Stimulated activated CD4-positive, alpha-beta T cell treated with anti-CD3 and anti-CD28 coated beads, Interleukin-15, amount 100 ng/mL, for 48 hours (primary cell): ENCODE results near the gene DOCK2.
"Not testable (repeated sequence)": the region's sequence is repeated elsewhere in the genome, so short reads cannot be mapped to it uniquely, and the experiment has no call there.

ENCODE experiments used
- DNase-seq, 2 donors: peaks; one replicate each; pipeline ENCODE4 v3.0.0-alpha.2; 2020; ENCODE audit warnings: low read depth in 2 of 2

The DOCK2 gene

GRCh38 chr5:169817031-169817430 is 180.0 kb downstream of the DOCK2 start:
- no peak for DNase-seq

- no peak for DNase-seq
These were observed 189.5 kb downstream of the DOCK2 start for GRCh38 chr5:169826618-169827017.

GRCh38 chr5:169827769-169828168 is 190.7 kb downstream of the DOCK2 start:
- DNase-seq, result no peak

- no peak for DNase-seq
These were observed 191.3 kb downstream of the DOCK2 start for GRCh38 chr5:169828385-169828784.

GRCh38 chr5:169831331-169831730 is 194.3 kb downstream of the DOCK2 start:
- DNase-seq, result no peak

- no peak for DNase-seq
These were observed 195.2 kb downstream of the DOCK2 start for GRCh38 chr5:169832304-169832703.

GRCh38 chr5:169832845-169833244 is 195.8 kb downstream of the DOCK2 start:
- DNase-seq, result no peak

GRCh38 chr5:169833681-169834292 is 196.7 kb downstream of the DOCK2 start:
- DNase-seq, result not testable (repeated sequence)

GRCh38 chr5:169834540-169834939 is 197.5 kb downstream of the DOCK2 start:
- DNase-seq, result not testable (repeated sequence)

GRCh38 chr5:169836835-169837536 is 199.9 kb downstream of the DOCK2 start:
- no peak for DNase-seq

- no peak for DNase-seq
These were observed 200.6 kb downstream of the DOCK2 start for GRCh38 chr5:169837686-169838085.

- no peak for DNase-seq
These were observed 201.6 kb downstream of the DOCK2 start for GRCh38 chr5:169838688-169839087.

- no peak for DNase-seq
These were observed 203.3 kb downstream of the DOCK2 start for GRCh38 chr5:169840405-169840804.

GRCh38 chr5:169842699-169843098 is 205.6 kb downstream of the DOCK2 start:
- no peak for DNase-seq

- DNase-seq, result no peak
These were observed 210.4 kb downstream of the DOCK2 start for GRCh38 chr5:169847519-169847918.

- no peak for DNase-seq
These were observed 211.2 kb downstream of the DOCK2 start for GRCh38 chr5:169848271-169848670.

GRCh38 chr5:169848792-169849191 is 211.7 kb downstream of the DOCK2 start:
- no peak for DNase-seq

GRCh38 chr5:169850409-169850808 is 213.3 kb downstream of the DOCK2 start:
- no peak for DNase-seq

- DNase-seq, result no peak
These were observed 214.3 kb downstream of the DOCK2 start for GRCh38 chr5:169851321-169851850.

GRCh38 chr5:169856571-169856970 is 219.5 kb downstream of the DOCK2 start:
- DNase-seq, result no peak

GRCh38 chr5:169860585-169860984 is 223.5 kb downstream of the DOCK2 start:
- DNase-seq, result no peak

GRCh38 chr5:169861433-169861832 is 224.4 kb downstream of the DOCK2 start:
- DNase-seq, result no peak

GRCh38 chr5:169861934-169862333 is 224.9 kb downstream of the DOCK2 start:
- no peak for DNase-seq
